Lung (tissue), 12 donors: Measurements from ENCODE around the gene RABGAP1L. TPM values are rescaled to one million over a fixed set of nuclear protein-coding genes. Genes with fewer than 3 reads are reported as not detected.

ENCODE experiments used
- ATAC-seq: fragments of 200-7000 bp; cut with Tn5 transposase; one replicate; pipeline ENCODE4 v1.9.1; 2020; ENCODE audit warnings: moderate number of reproducible peaks; ENCODE audit not compliant: insufficient read depth, low FRiP score
- DNase-seq, 3 donors: peaks; one replicate each; pipeline ENCODE4 v3.0.0-alpha.2; 2013 to 2017
- H3K27ac ChIP-seq, 2 donors: one replicate each; pipeline ENCODE4 v1.5.1; 2013; ENCODE audit warnings: mild to moderate bottlenecking in 2 of 2, moderate library complexity in 2 of 2, control low read depth in 1 of 2, inconsistent platforms in 1 of 2, low read depth in 1 of 2, low read length in 1 of 2
- H3K27me3 ChIP-seq, 3 donors: one replicate each; pipeline ENCODE4 v1.5.1; 2013; ENCODE audit warnings: low read length in 2 of 3; ENCODE audit not compliant: control insufficient read depth in 3 of 3, insufficient read depth in 3 of 3
- H3K36me3 ChIP-seq, 4 donors: one replicate each; pipeline ENCODE4 v1.5.1; 2013; ENCODE audit warnings: low read length in 4 of 4, mild to moderate bottlenecking in 1 of 4, moderate library complexity in 1 of 4; ENCODE audit not compliant: control insufficient read depth in 4 of 4, insufficient read depth in 4 of 4
- H3K4me1 ChIP-seq, 5 donors: one replicate each; pipeline ENCODE4 v1.5.1; 2013; ENCODE audit warnings: low read length in 5 of 5, mild to moderate bottlenecking in 2 of 5, moderate library complexity in 1 of 5; ENCODE audit not compliant: control insufficient read depth in 5 of 5, insufficient read depth in 5 of 5
- H3K4me3 ChIP-seq: one replicate; pipeline ENCODE4 v1.5.1; 2013; ENCODE audit warnings: mild to moderate bottlenecking, control low read depth, moderate library complexity
- H3K9ac ChIP-seq, 2 donors: one replicate each; pipeline ENCODE4 v1.5.1; 2013; ENCODE audit warnings: low read length in 2 of 2, control low read depth in 1 of 2; ENCODE audit not compliant: insufficient read depth in 1 of 2
- H3K9me3 ChIP-seq, 4 donors: one replicate each; pipeline ENCODE4 v1.5.1; 2013; ENCODE audit warnings: low read length in 3 of 4, mild to moderate bottlenecking in 1 of 4, moderate library complexity in 1 of 4; ENCODE audit not compliant: control insufficient read depth in 4 of 4, insufficient read depth in 3 of 4
- CTCF ChIP-seq: IDR thresholded peaks from 2 replicates; pipeline ENCODE4 v1.5.1; 2012; ENCODE audit warnings: mild to moderate bottlenecking; ENCODE audit errors: control extremely low read depth, extremely low read depth
- WGBS, 2 donors: extraction: QIAGEN DNeasy Blood & Tissue Kit; methylation state at CpG; one replicate each; pipeline ENCODE4 v1.1.7; 2013; 5-methylcytosine and 5-hydroxymethylcytosine counted together
- polyA plus RNA-seq, 2 donors: library from polyadenylated mRNA; stranded (reverse); fragments of 200-250 nt; gene quantifications; one replicate each; pipeline ENCODE4 v1.2.1, GENCODE V29; 2013
- total RNA-seq, 2 donors: library from RNA; depleted of rRNA in 1 of 2; stranded (reverse); fragments of >200 nt in 1 of 2; gene quantifications; one replicate each; pipeline ENCODE4 v1.2.1, GENCODE V29; 2014 to 2021
- donor health status: control.
- donor health status: control.
- donor health status: Bipolar disorder and iron deficiency.
- donor health status: healthy.
- donor health status: DM: yes; HTN: yes; CAD: no.

The RABGAP1L gene
- total and polyA plus RNA-seq, 4 donors: 16.0 to 123 (median 44.5) TPM

- 44 to 94% methylated on average over 1 of the region's 1 CpG for WGBS, 2 donors
- DNase-seq (no peak), ATAC-seq (no peak)
- no peak for TF ChIP-seq CTCF
- Histone ChIP-seq H3K4me1 (peaks cover 0 to 4% (median 0%) of the 10 kb centered on the region in 5 donors), H3K9me3 (no peaks in the 10 kb centered on the region), H3K27ac (no peak overlapping the region), H3K27me3 (no peaks in the 10 kb centered on the region), H3K36me3 (peaks cover 34 to 47% (median 39%) of the 10 kb centered on the region in 4 donors), H3K4me3 (no peak overlapping the region), H3K9ac (no peak overlapping the region)
Measured at GRCh38 chr1:175013445-175013844, 854.1 kb downstream of the RABGAP1L start.

DNA sequence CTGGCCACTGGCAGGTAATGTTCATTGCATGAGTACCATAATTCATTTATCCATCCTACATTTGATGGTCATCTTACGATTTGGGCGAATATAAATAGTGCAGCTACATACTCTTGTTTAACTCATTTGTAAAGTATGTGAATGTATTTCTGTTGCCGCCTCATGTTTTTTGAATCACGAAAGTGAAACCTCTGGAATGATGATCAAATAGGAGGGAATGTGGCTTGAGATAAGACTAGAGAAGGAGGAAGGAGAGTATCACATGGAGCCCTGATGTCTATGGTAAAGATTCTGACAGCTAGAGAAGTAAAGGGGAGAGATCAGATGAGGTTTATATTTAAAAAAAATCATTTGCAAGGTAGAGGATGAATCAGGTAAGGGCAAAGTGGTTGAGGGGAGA lies 855.9 kb downstream of the RABGAP1L start:
- ATAC-seq: no peak

GRCh38 chr1:175019524-175019923 lies 860.2 kb downstream of the RABGAP1L start:
- DNase-seq: no peak

More for the DNA sequence above, 855.9 kb downstream of the RABGAP1L start:
- H3K9me3 ChIP-seq: no peaks in the 10 kb centered on the region
- H3K9ac ChIP-seq: no peak overlapping the region
- no peak overlapping the region for H3K27ac ChIP-seq
- peaks cover 27 to 46% (median 36%) of the 10 kb centered on the region in 4 donors for H3K36me3 ChIP-seq
- WGBS, 2 donors: 89 to 94% methylated on average over 4 of the region's 4 CpGs
- TF ChIP-seq CTCF: no peak
- no peak overlapping the region for H3K4me3 ChIP-seq
- DNase-seq: no peak
- no peaks in the 10 kb centered on the region for H3K4me1 ChIP-seq
- no peaks in the 10 kb centered on the region for H3K27me3 ChIP-seq

More at GRCh38 chr1:175019524-175019923, 860.2 kb downstream of the RABGAP1L start:
- H3K4me3 ChIP-seq: no peak overlapping the region
- H3K9me3 ChIP-seq: no peaks in the 10 kb centered on the region
- 90 to 93% methylated on average over 3 of the region's 3 CpGs for WGBS, 2 donors
- H3K27ac ChIP-seq: no peak overlapping the region
- no peak overlapping the region for H3K9ac ChIP-seq
- no peaks in the 10 kb centered on the region for H3K27me3 ChIP-seq
- H3K4me1 ChIP-seq: peaks cover 0 to 6% (median 3%) of the 10 kb centered on the region in 5 donors
- ATAC-seq: no peak
- H3K36me3 ChIP-seq: peaks cover 9 to 26% (median 17%) of the 10 kb centered on the region in 4 donors
- TF ChIP-seq CTCF: no peak
